COR-L47 (cell line): ENCODE results near the gene RNF214.
"Not testable (repeated sequence)": the region's sequence is repeated elsewhere in the genome, so short reads cannot be mapped to it uniquely, and the experiment has no call there.

Experiments used
- DNase-seq: peaks from one replicate; lab custom pipeline; 2025; lab: John Stamatoyannopoulos, UW

The RNF214 gene

GRCh38 chr11:117232092-117232878 lies at the start of gene RNF214:
TSS of gene RNF214 (plus strand) at chr11:117232671. CDS start at chr11:117234273, 1,602 bp downstream.
- DNase-seq: peak; percentile 74

DNA sequence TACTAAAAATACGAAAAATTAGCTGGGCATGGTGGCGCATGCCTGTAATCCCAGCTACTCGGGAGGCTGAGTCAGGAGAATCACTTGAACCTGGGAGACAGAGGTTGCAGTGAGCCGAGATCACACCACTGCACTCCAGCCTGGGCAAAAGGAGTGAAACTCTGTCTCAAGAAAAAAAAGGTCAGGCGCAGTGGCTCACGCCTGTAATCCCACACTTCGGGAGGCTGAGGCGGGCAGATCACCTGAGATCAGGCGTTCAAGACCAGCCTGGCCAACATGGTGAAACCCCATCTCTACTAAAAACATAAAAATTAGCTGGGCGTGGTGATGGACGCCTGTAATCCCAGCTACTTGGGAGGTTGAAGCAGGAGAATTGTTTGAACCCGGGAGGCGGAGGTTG lies 49.3 kb upstream of the RNF214 start:
- DNase-seq: not testable (repeated sequence)

- DNase-seq: no peak
These were observed 48.6 kb upstream of the RNF214 start for GRCh38 chr11:117183724-117184349.

- DNase-seq: no peak
These were observed 46.6 kb upstream of the RNF214 start for GRCh38 chr11:117185736-117186430.

DNA sequence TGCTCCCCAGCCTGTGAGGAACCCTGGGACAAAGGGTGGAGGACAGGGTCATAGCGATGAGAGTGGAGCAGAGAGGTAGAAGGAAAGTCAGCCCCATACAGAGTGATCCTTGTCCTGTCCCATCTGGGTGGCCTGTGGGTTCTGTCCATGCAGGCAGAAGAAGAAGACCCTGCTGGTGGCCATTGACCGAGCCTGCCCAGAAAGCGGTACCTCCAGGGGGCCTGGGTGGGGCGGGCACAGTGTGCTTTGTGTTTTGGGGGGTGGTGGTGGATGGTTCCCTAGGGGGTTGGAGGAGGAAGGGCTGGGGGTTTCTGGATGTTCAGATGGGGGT lies 46.1 kb upstream of the RNF214 start:
- DNase-seq: no peak

- DNase-seq: no peak
These were observed 45.5 kb upstream of the RNF214 start for GRCh38 chr11:117187007-117187406.

- no peak for DNase-seq
These were observed 45.1 kb upstream of the RNF214 start for GRCh38 chr11:117187428-117187798.

DNA sequence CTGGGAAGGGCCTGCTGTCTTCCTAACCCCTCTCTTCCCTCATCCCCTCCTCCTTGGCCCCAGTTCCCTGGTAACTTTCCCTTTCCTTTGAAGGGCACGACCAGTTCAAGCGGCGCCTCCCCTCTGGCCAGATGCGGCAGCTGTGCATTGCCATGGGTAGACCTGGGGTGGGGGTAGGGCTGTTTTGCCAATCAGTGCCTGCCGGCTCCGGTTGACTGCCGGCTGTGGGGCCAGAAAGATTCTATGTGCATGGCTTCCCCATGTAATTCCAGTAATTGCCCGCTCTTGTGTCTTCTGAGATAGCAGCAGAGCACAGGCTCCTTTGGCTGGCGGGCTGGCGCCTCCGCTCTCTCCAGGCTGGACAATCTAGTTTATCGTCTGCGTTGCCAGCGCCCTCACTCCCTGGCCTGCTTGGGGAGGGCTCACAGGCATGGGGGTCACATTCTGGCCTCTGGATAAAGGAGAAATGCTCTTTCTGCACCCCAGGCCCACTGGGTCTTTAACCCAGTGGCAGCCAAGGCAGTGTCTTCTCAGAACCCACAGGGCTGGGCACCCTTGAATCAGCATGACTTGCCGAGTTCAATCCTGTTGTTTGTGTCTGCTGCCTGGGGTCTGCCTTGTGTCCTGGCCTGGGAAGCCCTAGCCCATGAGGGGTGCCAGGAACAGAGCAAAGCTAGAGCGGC lies 44.5 kb upstream of the RNF214 start:
- no peak for DNase-seq

DNA sequence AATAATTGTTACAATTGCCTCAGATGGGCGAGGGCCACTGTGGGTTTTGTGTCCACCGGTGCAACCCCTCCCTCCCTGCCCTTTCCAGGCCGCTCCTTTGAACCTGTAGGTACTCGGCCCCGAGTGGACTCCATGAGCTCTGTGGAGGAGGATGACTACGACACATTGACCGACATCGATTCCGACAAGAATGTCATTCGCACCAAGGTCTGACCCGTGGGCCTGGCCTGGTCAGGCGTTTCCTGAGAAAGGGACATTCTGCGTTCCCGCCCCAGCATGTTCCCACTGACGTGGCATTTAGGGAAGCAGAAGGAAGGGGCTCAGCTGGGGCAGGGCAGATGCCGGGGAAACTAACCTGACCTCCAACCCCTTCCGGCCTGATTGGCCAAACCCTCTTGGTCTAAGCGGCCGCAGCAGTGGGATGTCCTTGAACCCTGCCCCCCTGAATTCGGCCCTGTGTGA lies 43.8 kb upstream of the RNF214 start:
- no peak for DNase-seq

DNA sequence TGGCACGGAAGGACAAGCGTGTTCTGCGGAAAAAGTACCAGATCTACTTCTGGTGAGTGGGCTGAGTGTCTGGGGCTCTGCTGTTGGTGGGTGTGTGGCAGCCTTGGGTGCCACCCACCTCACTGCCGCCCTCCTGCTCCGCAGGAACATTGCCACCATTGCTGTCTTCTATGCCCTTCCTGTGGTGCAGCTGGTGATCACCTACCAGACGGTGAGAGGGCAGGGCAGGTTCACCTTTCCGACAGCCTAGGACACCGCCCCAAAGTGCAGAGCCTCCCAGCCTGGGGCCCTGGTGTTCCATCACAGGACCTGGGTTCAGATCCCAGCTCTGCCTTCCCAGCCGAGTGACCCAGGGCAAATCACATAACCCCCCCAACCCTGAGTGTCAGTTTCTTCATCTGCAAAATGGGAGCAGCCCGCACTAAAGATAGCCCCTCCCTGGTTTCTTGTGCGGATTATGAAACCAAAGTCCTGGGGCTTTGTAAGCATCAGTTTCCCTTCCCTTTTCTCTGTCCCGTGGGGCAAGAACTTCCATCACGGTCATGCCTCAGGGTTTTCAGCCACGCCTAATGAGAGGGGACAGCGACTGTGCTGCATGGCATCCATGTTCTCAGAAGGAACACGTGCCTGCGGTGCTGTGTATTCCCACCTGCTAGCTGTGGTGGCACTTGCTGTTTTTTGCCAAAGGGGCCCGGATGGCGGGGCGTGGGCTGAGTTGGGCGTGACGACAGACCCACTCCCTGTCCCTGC lies 43.1 kb upstream of the RNF214 start:
- DNase-seq: no peak

GRCh38 chr11:117189941-117190544 lies 42.4 kb upstream of the RNF214 start:
- DNase-seq: no peak

DNA sequence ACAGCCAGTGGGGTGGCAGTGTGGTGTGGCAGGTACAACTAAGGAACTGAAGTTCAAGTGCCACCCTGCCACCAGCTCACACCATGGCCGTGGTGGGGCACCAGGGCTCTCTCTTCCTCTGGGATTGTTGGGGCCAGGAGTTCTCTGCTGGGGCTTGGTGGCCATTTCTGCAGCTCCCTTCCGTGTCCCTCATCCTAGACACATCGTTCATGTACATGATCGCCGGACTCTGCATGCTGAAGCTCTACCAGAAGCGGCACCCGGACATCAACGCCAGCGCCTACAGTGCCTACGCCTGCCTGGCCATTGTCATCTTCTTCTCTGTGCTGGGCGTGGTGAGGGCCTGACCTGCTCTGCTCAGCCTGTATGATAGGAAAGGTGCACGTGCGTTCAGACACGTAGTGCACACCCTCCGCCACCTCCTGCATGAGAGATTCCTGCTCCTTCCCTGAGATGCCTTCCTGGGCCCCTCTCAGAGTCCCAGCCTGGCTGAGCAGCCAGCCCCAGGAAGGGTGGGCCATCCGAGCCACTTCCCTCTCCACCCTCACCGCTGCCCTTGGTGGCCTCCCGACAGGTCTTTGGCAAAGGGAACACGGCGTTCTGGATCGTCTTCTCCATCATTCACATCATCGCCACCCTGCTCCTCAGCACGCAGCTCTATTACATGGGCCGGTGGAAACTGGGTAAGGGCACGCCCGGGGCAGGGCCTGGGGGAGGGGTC lies 40.6 kb upstream of the RNF214 start:
- DNase-seq: no peak

DNA sequence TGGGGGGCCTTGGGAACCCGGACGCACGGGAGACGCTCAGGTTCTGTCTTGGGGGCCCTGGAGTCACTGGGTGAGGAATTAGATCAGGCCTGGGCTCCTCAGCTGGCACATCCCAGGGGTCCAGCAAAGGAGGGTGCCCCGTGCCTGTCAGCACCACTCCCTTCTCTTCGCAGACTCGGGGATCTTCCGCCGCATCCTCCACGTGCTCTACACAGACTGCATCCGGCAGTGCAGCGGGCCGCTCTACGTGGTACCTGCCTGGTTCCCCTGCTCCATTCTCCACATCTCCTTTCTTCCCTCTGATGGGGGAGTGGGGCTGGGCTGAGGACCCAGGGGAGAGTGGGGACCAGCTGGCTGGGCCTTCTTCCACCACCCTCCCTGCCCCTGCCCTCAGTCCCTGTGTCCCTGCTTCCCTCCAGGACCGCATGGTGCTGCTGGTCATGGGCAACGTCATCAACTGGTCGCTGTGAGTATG lies 40.0 kb upstream of the RNF214 start:
- no peak for DNase-seq

GRCh38 chr11:117193130-117194020 lies 39.1 kb upstream of the RNF214 start:
- DNase-seq: no peak

DNA sequence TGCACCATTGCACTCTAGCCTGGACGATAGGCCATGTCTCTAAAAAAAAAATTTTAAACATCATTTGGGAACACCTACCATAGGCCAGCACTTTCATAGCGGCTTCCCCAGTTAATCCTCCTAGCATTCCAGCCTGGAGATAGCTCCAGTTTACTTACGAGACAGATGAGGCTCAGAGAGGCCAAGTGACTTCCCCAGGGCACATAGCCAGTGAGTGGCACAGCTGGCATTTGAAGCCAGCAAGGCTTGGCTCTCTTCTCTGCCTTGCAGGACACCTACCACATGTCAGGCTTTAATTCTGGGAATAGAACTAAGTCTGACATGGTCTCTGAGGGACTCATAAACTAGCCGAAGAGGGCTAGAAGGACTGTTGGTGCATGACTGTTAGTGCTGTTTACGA lies 38.2 kb upstream of the RNF214 start:
- no peak for DNase-seq

GRCh38 chr11:117195258-117195657 lies 37.2 kb upstream of the RNF214 start:
- no peak for DNase-seq

DNA sequence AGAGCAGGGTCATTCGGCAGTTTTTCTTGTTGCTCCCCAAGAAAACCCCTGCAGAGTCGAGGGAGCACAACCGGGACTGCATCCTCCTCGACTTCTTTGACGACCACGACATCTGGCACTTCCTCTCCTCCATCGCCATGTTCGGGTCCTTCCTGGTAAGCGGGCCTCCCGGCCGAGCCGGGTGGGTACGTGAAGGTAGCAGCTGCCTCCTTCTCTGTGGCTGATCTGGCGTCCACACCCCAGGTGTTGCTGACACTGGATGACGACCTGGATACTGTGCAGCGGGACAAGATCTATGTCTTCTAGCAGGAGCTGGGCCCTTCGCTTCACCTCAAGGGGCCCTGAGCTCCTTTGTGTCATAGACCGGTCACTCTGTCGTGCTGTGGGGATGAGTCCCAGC lies 36.7 kb upstream of the RNF214 start:
- DNase-seq: no peak

GRCh38 chr11:117197006-117197405 lies 35.5 kb upstream of the RNF214 start:
- DNase-seq: no peak
